ENCODE data around the gene INPP5D. TPM values are rescaled to one million over a fixed set of nuclear protein-coding genes. Genes with fewer than 3 reads are reported as not detected.

Gene INPP5D
- total RNA-seq, 1 donor from 2014 or later = 14.7 TPM

GRCh38 chr2:233223059-233223894 is 163.1 kb downstream of the INPP5D start:
- H3K4me2 ChIP-seq (ENCODE audit: low read length) = no peak overlapping the region
- H2AFZ ChIP-seq (ENCODE audit: low read depth, low read length) = no peak overlapping the region
- H4K20me1 ChIP-seq (ENCODE audit: insufficient read depth, low read length) = no peaks in the 10 kb centered on the region
- H3K9me3 ChIP-seq (ENCODE audit: insufficient read depth, low read depth, low read length) = no peaks in the 10 kb centered on the region
- no peak overlapping the region for H3K9ac ChIP-seq (ENCODE audit: low read length)
- Mint-ChIP-seq H3K36me3 (ENCODE audit: low read depth, unreplicated experiment) (no peaks in the 10 kb centered on the region), H3K27me3 (ENCODE audit: low read depth, unreplicated experiment) (peaks cover 24% of the 10 kb centered on the region), H3K27ac (ENCODE audit: unreplicated experiment) (no peak overlapping the region), H3K4me3 (ENCODE audit: unreplicated experiment) (no peak overlapping the region), H3K4me1 (ENCODE audit: low read depth, unreplicated experiment) (no peaks in the 10 kb centered on the region), H3K9me3 (ENCODE audit: unreplicated experiment) (peaks cover 3% of the 10 kb centered on the region)
- H3K79me2 ChIP-seq (ENCODE audit: insufficient read depth, low read length) = no peaks in the 10 kb centered on the region
- no peak for DNase-seq (ENCODE audit: low read depth)
- H3K27ac ChIP-seq (ENCODE audit: low read depth, low read length) = no peak overlapping the region
- TF ChIP-seq EZH2 (IDR thresholded peaks at IDR 0.05; ENCODE audit: insufficient read depth, low read length) = no peak
- no peak for TF ChIP-seq CTCF (IDR thresholded peaks at IDR 0.05; ENCODE audit: insufficient read depth, low read depth, low read length)
- peaks cover 10% of the 10 kb centered on the region for H3K27me3 ChIP-seq (ENCODE audit: insufficient read depth, low read length)
- H3K36me3 ChIP-seq (ENCODE audit: insufficient read depth, low read length) = no peaks in the 10 kb centered on the region
- H3K4me1 ChIP-seq (ENCODE audit: insufficient read depth, low read length) = no peaks in the 10 kb centered on the region
- no peak overlapping the region for H3K4me3 ChIP-seq (ENCODE audit: insufficient read depth, low read depth, low read length)
- FAIRE-seq = no peak

GRCh38 chr2:233225230-233226068 is 165.3 kb downstream of the INPP5D start:
- Histone ChIP-seq H3K27me3 (ENCODE audit: insufficient read depth, low read length) (peaks cover 14% of the 10 kb centered on the region), H3K4me3 (ENCODE audit: insufficient read depth, low read depth, low read length) (no peak overlapping the region), H3K4me2 (ENCODE audit: low read length) (no peak overlapping the region), H4K20me1 (ENCODE audit: insufficient read depth, low read length) (no peaks in the 10 kb centered on the region), H3K9me3 (ENCODE audit: insufficient read depth, low read depth, low read length) (no peaks in the 10 kb centered on the region), H3K79me2 (ENCODE audit: insufficient read depth, low read length) (no peaks in the 10 kb centered on the region), H2AFZ (ENCODE audit: low read depth, low read length) (no peak overlapping the region), H3K9ac (ENCODE audit: low read length) (no peak overlapping the region), H3K27ac (ENCODE audit: low read depth, low read length) (no peak overlapping the region), H3K36me3 (ENCODE audit: insufficient read depth, low read length) (no peaks in the 10 kb centered on the region), H3K4me1 (ENCODE audit: insufficient read depth, low read length) (no peaks in the 10 kb centered on the region)
- peak; percentile 41 for DNase-seq (ENCODE audit: low read depth)
- Mint-ChIP-seq H3K27ac (ENCODE audit: unreplicated experiment) (no peak overlapping the region), H3K4me1 (ENCODE audit: low read depth, unreplicated experiment) (no peaks in the 10 kb centered on the region), H3K27me3 (ENCODE audit: low read depth, unreplicated experiment) (peaks cover 21% of the 10 kb centered on the region), H3K9me3 (ENCODE audit: unreplicated experiment) (peaks cover 3% of the 10 kb centered on the region), H3K4me3 (ENCODE audit: unreplicated experiment) (no peak overlapping the region), H3K36me3 (ENCODE audit: low read depth, unreplicated experiment) (no peaks in the 10 kb centered on the region)
- no peak for TF ChIP-seq EZH2 (IDR thresholded peaks at IDR 0.05; ENCODE audit: insufficient read depth, low read length)
- TF ChIP-seq CTCF (IDR thresholded peaks at IDR 0.05; ENCODE audit: insufficient read depth, low read depth, low read length) = no peak
- no peak for FAIRE-seq
